GM12878 (cell line): ENCODE data around the gene TBCCD1. TPM values are rescaled to one million over a fixed set of nuclear protein-coding genes. Genes with fewer than 3 reads are reported as not detected.

ENCODE experiments used
- EED ChIP-seq: sonication (generic); IDR thresholded peaks from 2 replicates; pipeline ENCODE4 v1.6.1; 2016; ENCODE audit warnings: antibody characterized with exemption, low read depth
- EGR1 ChIP-seq, 2 experiments: IDR thresholded peaks; 1 replicate in 1 of 2; 2 replicates in 1 of 2; pipeline ENCODE4 v1.6.1; 2011 to 2012; ENCODE audit warnings: low read depth in 2 of 2, low read length in 2 of 2, borderline replicate concordance in 1 of 2, mild to moderate bottlenecking in 1 of 2, moderate library complexity in 1 of 2
- ESRRA ChIP-seq: IDR thresholded peaks from 2 replicates; pipeline ENCODE4 v1.6.1; 2012; ENCODE audit warnings: mild to moderate bottlenecking, low read length, improper control_type of control experiment
- KAT2A ChIP-seq: conservative IDR thresholded peaks from 2 replicates; pipeline ENCODE4 v1.6.1; 2011; ENCODE audit warnings: low read depth, low read length; ENCODE audit not compliant: control insufficient read depth
- KLF5 ChIP-seq: fragments of 450-650 bp; IDR thresholded peaks from 2 replicates; pipeline ENCODE4 v1.6.1; 2014; ENCODE audit warnings: mild to moderate bottlenecking; ENCODE audit not compliant: partially characterized antibody
- LARP7 ChIP-seq: fragments of 450-650 bp; IDR thresholded peaks from 2 replicates; pipeline ENCODE4 v1.6.1; 2017; ENCODE audit warnings: mild to moderate bottlenecking
- MEF2A ChIP-seq: IDR thresholded peaks from 2 replicates; pipeline ENCODE4 v1.6.1; 2011; ENCODE audit warnings: low read depth, mild to moderate bottlenecking, low read length, moderate library complexity; ENCODE audit not compliant: insufficient read depth
- NBN ChIP-seq: fragments of 450-650 bp; IDR thresholded peaks from 2 replicates; pipeline ENCODE4 v1.6.1; 2016
- PAX5 ChIP-seq: IDR thresholded peaks from 2 replicates; pipeline ENCODE4 v1.6.1; 2011; ENCODE audit warnings: low read depth, low read length, borderline replicate concordance
- POLR2A ChIP-seq: IDR thresholded peaks from 2 replicates; pipeline ENCODE4 v1.6.1; 2011; ENCODE audit warnings: low read depth, mild to moderate bottlenecking, low read length
- RAD21 ChIP-seq: IDR thresholded peaks from 2 replicates; pipeline ENCODE4 v1.6.1; 2011; ENCODE audit warnings: mild to moderate bottlenecking, low read depth, low read length, moderate library complexity; ENCODE audit not compliant: insufficient read depth
- RBBP5 ChIP-seq: fragments of 200-600 bp; sonication (generic); conservative IDR thresholded peaks from 2 replicates; pipeline ENCODE4 v1.6.1; 2016
- SREBF2 ChIP-seq: IDR thresholded peaks from 2 replicates; pipeline ENCODE4 v1.6.1; 2012; ENCODE audit warnings: mild to moderate bottlenecking, low read length
- TARDBP ChIP-seq: IDR thresholded peaks from 2 replicates; pipeline ENCODE4 v1.6.1; 2016; ENCODE audit warnings: borderline replicate concordance
- TCF3 ChIP-seq: IDR thresholded peaks from 2 replicates; pipeline ENCODE4 v1.6.1; 2012; ENCODE audit warnings: low read depth, mild to moderate bottlenecking, low read length, borderline replicate concordance; ENCODE audit not compliant: insufficient read depth
- ZNF24 ChIP-seq: fragments of 450-650 bp; IDR thresholded peaks from 2 replicates; pipeline ENCODE4 v1.6.1; 2017; ENCODE audit warnings: antibody characterized with exemption, mild to moderate bottlenecking
- ZZZ3 ChIP-seq: IDR thresholded peaks from 2 replicates; pipeline ENCODE4 v1.6.1; 2011; ENCODE audit warnings: low read depth; ENCODE audit not compliant: control insufficient read depth, insufficient read length
- polyA plus RNA-seq, 11 experiments: library from polyadenylated mRNA; depleted of rRNA in 4 of 11; unstranded in 6 of 11; stranded (reverse) in 5 of 11; fragments of >200 nt; fragmentation: Nextera tagmentation in 4 of 11; fragmentation: Illumina TruSeq in 1 of 11; extraction: Ambion mirVana in 4 of 11; extraction: Trizol in 1 of 11; gene quantifications; 1 replicate in 1 of 11; 2 replicates in 10 of 11; pipeline versions ENCODE4 v1.2.1 to v1.2.3, GENCODE V29; 2011 to 2016; ENCODE audit warnings: inconsistent platforms in 2 of 11, missing spikeins in 2 of 11, low read depth in 1 of 11
- total RNA-seq, 4 experiments: library from RNA; depleted of rRNA in 3 of 4; stranded (reverse); fragments of >200 nt in 3 of 4; fragmentation: Illumina TruSeq in 1 of 4; extraction: Trizol in 1 of 4; gene quantifications; 2 replicates each; pipeline versions ENCODE4 v1.2.1 to v1.2.3, GENCODE V29; 2013 to 2021
- TF ChIP-seq, protein P1 (sequence below): fragments of 450-650 bp; IDR thresholded peaks from 2 replicates; pipeline ENCODE4 v1.6.1; 2017; ENCODE audit warnings: antibody characterized with exemption, mild to moderate bottlenecking, moderate library complexity
- TF ChIP-seq, protein P2 (sequence below): IDR thresholded peaks from 2 replicates; pipeline ENCODE4 v1.6.1; 2011; ENCODE audit warnings: low read depth, low read length, improper control_type of control experiment, borderline replicate concordance
- TF ChIP-seq, protein P3 (sequence below): fragments of 450-650 bp; IDR thresholded peaks from 2 replicates; pipeline ENCODE4 v1.6.1; 2017; ENCODE audit warnings: borderline replicate concordance
- TF ChIP-seq, protein P4 (sequence below): fragments of 450-650 bp; IDR thresholded peaks from 2 replicates; pipeline ENCODE4 v1.6.1; 2016; ENCODE audit warnings: mild to moderate bottlenecking

Gene TBCCD1
- total and polyA plus RNA-seq, 10 of the 15 experiments (the other 5 are each of a cell fraction or from before 2014, with no cell fraction given): 6.9 to 23.4 (median 14.7) TPM

DNA sequence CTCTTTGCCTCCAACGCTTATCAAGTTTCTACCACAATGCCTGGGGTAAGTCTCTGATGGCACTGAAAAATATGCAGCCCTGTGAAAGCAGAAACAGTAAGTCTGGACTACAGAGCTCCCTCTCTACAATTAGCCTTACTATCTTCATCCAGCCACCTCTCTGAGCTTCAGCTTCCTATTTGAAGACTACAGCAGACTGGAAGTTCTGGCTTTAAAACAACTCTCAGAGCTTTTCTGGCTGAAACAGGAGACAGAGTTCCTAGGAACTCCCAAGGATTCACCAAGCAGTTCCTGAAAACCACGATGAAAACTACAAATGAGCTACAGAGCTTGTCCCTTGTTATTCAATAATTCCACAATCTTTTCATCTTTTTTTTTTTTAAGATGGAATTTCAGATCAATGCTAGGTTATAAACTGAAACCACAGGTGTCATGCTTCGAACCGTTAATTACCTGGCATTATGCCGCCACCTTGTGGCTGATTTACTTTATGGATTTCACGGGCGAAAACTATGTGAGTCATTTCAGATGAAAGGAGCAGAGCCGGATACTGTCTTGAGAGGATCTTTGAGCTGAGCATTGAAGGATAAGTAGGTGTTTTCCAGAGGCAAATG is 26.8 kb downstream of the TBCCD1 start (continued):
- TF ChIP-seq, protein P1, sequence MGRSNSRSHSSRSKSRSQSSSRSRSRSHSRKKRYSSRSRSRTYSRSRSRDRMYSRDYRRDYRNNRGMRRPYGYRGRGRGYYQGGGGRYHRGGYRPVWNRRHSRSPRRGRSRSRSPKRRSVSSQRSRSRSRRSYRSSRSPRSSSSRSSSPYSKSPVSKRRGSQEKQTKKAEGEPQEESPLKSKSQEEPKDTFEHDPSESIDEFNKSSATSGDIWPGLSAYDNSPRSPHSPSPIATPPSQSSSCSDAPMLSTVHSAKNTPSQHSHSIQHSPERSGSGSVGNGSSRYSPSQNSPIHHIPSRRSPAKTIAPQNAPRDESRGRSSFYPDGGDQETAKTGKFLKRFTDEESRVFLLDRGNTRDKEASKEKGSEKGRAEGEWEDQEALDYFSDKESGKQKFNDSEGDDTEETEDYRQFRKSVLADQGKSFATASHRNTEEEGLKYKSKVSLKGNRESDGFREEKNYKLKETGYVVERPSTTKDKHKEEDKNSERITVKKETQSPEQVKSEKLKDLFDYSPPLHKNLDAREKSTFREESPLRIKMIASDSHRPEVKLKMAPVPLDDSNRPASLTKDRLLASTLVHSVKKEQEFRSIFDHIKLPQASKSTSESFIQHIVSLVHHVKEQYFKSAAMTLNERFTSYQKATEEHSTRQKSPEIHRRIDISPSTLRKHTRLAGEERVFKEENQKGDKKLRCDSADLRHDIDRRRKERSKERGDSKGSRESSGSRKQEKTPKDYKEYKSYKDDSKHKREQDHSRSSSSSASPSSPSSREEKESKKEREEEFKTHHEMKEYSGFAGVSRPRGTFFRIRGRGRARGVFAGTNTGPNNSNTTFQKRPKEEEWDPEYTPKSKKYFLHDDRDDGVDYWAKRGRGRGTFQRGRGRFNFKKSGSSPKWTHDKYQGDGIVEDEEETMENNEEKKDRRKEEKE: no peak
- TF ChIP-seq ZZZ3 (no peak), SREBF2 (no peak), KAT2A (no peak), EED (peak; percentile 32; the same call in 1 of the 2 replicates), EGR1 (IDR thresholded peaks at IDR 0.05; ENCODE audit: borderline replicate concordance in 1 of 2, low read depth in 2 of 2, low read length in 2 of 2) (no peak), LARP7 (no peak), ESRRA (no peak), TARDBP (no peak), POLR2A (no peak), NBN (no peak; the same call in 1 of the 2 replicates), RBBP5 (no peak), RAD21 (peak; percentile 99), PAX5 (no peak), MEF2A (0 out of 2 replicates have a peak, but pooled peaks have one; percentile 16), ZNF24 (no peak), TCF3 (0 out of 2 replicates have a peak, but pooled peaks have one; percentile 15), KLF5 (no peak)
- TF ChIP-seq, protein P2, sequence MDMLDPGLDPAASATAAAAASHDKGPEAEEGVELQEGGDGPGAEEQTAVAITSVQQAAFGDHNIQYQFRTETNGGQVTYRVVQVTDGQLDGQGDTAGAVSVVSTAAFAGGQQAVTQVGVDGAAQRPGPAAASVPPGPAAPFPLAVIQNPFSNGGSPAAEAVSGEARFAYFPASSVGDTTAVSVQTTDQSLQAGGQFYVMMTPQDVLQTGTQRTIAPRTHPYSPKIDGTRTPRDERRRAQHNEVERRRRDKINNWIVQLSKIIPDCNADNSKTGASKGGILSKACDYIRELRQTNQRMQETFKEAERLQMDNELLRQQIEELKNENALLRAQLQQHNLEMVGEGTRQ: no peak
- TF ChIP-seq, protein P3, sequence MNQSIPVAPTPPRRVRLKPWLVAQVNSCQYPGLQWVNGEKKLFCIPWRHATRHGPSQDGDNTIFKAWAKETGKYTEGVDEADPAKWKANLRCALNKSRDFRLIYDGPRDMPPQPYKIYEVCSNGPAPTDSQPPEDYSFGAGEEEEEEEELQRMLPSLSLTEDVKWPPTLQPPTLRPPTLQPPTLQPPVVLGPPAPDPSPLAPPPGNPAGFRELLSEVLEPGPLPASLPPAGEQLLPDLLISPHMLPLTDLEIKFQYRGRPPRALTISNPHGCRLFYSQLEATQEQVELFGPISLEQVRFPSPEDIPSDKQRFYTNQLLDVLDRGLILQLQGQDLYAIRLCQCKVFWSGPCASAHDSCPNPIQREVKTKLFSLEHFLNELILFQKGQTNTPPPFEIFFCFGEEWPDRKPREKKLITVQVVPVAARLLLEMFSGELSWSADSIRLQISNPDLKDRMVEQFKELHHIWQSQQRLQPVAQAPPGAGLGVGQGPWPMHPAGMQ: no peak
- TF ChIP-seq, protein P4, sequence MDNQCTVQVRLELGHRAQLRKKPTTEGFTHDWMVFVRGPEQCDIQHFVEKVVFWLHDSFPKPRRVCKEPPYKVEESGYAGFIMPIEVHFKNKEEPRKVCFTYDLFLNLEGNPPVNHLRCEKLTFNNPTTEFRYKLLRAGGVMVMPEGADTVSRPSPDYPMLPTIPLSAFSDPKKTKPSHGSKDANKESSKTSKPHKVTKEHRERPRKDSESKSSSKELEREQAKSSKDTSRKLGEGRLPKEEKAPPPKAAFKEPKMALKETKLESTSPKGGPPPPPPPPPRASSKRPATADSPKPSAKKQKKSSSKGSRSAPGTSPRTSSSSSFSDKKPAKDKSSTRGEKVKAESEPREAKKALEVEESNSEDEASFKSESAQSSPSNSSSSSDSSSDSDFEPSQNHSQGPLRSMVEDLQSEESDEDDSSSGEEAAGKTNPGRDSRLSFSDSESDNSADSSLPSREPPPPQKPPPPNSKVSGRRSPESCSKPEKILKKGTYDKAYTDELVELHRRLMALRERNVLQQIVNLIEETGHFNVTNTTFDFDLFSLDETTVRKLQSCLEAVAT: peak; percentile 33; the same call in 1 of the 2 replicates
